Neural cell (in vitro differentiated cells): ENCODE measurements around the gene PRKAB1. TPM values are rescaled to one million over a fixed set of nuclear protein-coding genes. Genes with fewer than 3 reads are reported as not detected.
A peak's percentile ranks its signal among the peaks of the same experiment; 100 is the strongest.

ENCODE experiments used
- H2AFZ ChIP-seq: fragments of 200-600, 300-800 bp; sonication (generic), shearing (Covaris generic); 2 replicates; pipeline ENCODE4 v1.6.0; 2014; ENCODE audit warnings: low read depth, mild to moderate bottlenecking, antibody characterized with exemption, low read length, moderate library complexity
- H3F3A ChIP-seq: fragments of 200-600 bp; shearing (Covaris generic); 2 replicates; pipeline ENCODE4 v1.6.1; 2016; ENCODE audit warnings: mild to moderate bottlenecking, moderate library complexity, mixed read lengths, antibody characterized with exemption, low read length; ENCODE audit not compliant: insufficient read depth, poor library complexity, severe bottlenecking
- H3K27ac ChIP-seq: fragments of 200-600, 300-800 bp; sonication (generic), shearing (Covaris generic); 2 replicates; pipeline ENCODE4 v1.5.1; 2014; ENCODE audit warnings: mild to moderate bottlenecking, low read length, moderate library complexity
- H3K27me3 ChIP-seq: fragments of 300-800, 200-600 bp; sonication (generic), shearing (Covaris generic); 2 replicates; pipeline ENCODE4 v1.6.0; 2014; ENCODE audit warnings: mild to moderate bottlenecking, low read depth, low read length, moderate library complexity; ENCODE audit not compliant: insufficient read depth
- H3K36me3 ChIP-seq: fragments of 300-800, 200-600 bp; sonication (generic), shearing (Covaris generic); 2 replicates; pipeline ENCODE4 v1.5.1; 2014; ENCODE audit warnings: mild to moderate bottlenecking, antibody characterized with exemption, low read length, moderate library complexity; ENCODE audit not compliant: insufficient read depth
- H3K4me2 ChIP-seq: fragments of 300-800, 200-600 bp; sonication (generic), shearing (Covaris generic); 2 replicates; pipeline ENCODE4 v1.6.0; 2014; ENCODE audit warnings: mild to moderate bottlenecking, low read length
- H3K4me3 ChIP-seq: fragments of 300-800, 200-600 bp; sonication (generic), shearing (Covaris generic); 2 replicates; pipeline ENCODE4 v1.5.1; 2014; ENCODE audit warnings: mild to moderate bottlenecking, low read length, moderate library complexity
- H3K79me2 ChIP-seq: fragments of 200-600 bp; shearing (Covaris generic); replicated peaks from 2 replicates; pipeline ENCODE4 v1.6.0; 2014; ENCODE audit warnings: mild to moderate bottlenecking, low read length, moderate library complexity; ENCODE audit not compliant: insufficient read depth
- H3K9ac ChIP-seq: fragments of 300-800, 200-600 bp; sonication (generic), shearing (Covaris generic); 2 replicates; pipeline ENCODE4 v1.6.1; 2016; ENCODE audit warnings: mild to moderate bottlenecking, low read length, mixed read lengths
- H3K9me2 ChIP-seq: fragments of 200-600 bp; shearing (Covaris generic); 2 replicates; pipeline ENCODE4 v1.6.1; 2016; ENCODE audit warnings: mild to moderate bottlenecking, low read length, mixed read lengths; ENCODE audit not compliant: insufficient read depth
- H3K9me3 ChIP-seq: fragments of 200-600, 300-800 bp; sonication (generic), shearing (Covaris generic); 2 replicates; pipeline ENCODE4 v1.6.1; 2016; ENCODE audit warnings: mild to moderate bottlenecking, mixed run types, low read length, moderate library complexity, mixed read lengths
- H4K20me1 ChIP-seq: fragments of 200-600 bp; shearing (Covaris generic); 2 replicates; pipeline ENCODE4 v1.6.1; 2016; ENCODE audit warnings: mild to moderate bottlenecking, mixed run types; ENCODE audit not compliant: insufficient read depth
- EP300 ChIP-seq: fragments of 450-650 bp; conservative IDR thresholded peaks from 2 replicates; pipeline ENCODE4 v1.6.1; 2014; ENCODE audit warnings: antibody characterized with exemption, mild to moderate bottlenecking, moderate library complexity; ENCODE audit not compliant: poor library complexity, severe bottlenecking
- EZH2 ChIP-seq: fragments of 200-600, 300-800 bp; shearing (Covaris generic), sonication (generic); IDR thresholded peaks from 2 replicates; pipeline ENCODE4 v1.6.1; 2014; ENCODE audit warnings: antibody characterized with exemption, low read length, borderline replicate concordance, mild to moderate bottlenecking; ENCODE audit not compliant: insufficient read depth, poor library complexity, severe bottlenecking
- MXI1 ChIP-seq: fragments of 450-650 bp; conservative IDR thresholded peaks from 2 replicates; pipeline ENCODE4 v1.6.1; 2014; ENCODE audit warnings: antibody characterized with exemption, mild to moderate bottlenecking; ENCODE audit not compliant: poor library complexity, severe bottlenecking
- POLR2AphosphoS5 ChIP-seq: IDR thresholded peaks from 2 replicates; pipeline ENCODE4 v1.6.1; 2012
- RAD21 ChIP-seq: fragments of 450-650 bp; conservative IDR thresholded peaks from 2 replicates; pipeline ENCODE4 v1.6.1; 2014; ENCODE audit warnings: antibody characterized with exemption, mild to moderate bottlenecking, moderate library complexity
- SMC3 ChIP-seq: fragments of 450-650 bp; conservative IDR thresholded peaks from 2 replicates; pipeline ENCODE4 v1.6.1; 2014; ENCODE audit warnings: antibody characterized with exemption, mild to moderate bottlenecking, moderate library complexity; ENCODE audit not compliant: poor library complexity
- TAF1 ChIP-seq: IDR thresholded peaks from 2 replicates; pipeline ENCODE4 v1.6.1; 2012; ENCODE audit warnings: low read depth
- polyA plus RNA-seq: library from polyadenylated mRNA; depleted of rRNA; stranded (reverse); fragments of >200 nt; gene quantifications from 2 replicates; pipeline ENCODE4 v1.2.3, GENCODE V29; 2014
- TF ChIP-seq, protein P1 (sequence below): fragments of 450-650 bp; IDR thresholded peaks from 2 replicates; pipeline ENCODE4 v1.5.1; 2014; ENCODE audit warnings: antibody characterized with exemption, mild to moderate bottlenecking, moderate library complexity; ENCODE audit not compliant: poor library complexity, severe bottlenecking
- TF ChIP-seq, protein P2 (sequence below): IDR thresholded peaks from 2 replicates; pipeline ENCODE4 v1.6.1; 2012; ENCODE audit warnings: borderline replicate concordance

PRKAB1 gene
- polyA plus RNA-seq, 1 donor from 2014 or later, result 38.0 TPM

DNA sequence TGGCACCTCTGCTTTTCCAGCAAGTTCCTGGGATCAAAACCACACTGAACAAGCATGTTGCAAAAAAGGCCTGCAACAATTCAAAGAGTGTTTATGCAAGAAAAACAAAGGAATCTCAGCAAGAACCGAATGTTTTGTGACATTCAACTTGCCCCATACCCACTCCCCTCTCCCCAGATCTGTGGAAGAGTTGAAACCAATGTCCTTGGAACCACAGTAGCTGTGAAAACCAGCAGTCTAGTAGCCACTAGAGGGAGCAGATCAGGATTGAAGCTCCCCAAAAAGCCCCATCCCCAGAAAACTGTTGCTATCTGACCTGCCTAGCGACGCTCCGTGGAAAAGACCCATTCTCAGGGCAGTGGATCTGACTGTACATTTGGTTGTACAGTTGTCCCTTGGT is 27.1 kb downstream of the PRKAB1 start:
- Histone ChIP-seq H3F3A (no peaks in the 10 kb centered on the region), H3K36me3 (no peaks in the 10 kb centered on the region), H3K27me3 (no peaks in the 10 kb centered on the region), H3K9me3 (no peaks in the 10 kb centered on the region), H3K79me2 (no peaks in the 10 kb centered on the region), H3K4me2 (no peak overlapping the region), H4K20me1 (no peaks in the 10 kb centered on the region), H3K9me2 (no peaks in the 10 kb centered on the region), H2AFZ (no peak overlapping the region), H3K9ac (no peak overlapping the region), H3K4me3 (no peak overlapping the region), H3K27ac (no peak overlapping the region)
- TF ChIP-seq RAD21, result peak; percentile 29
- no peak for TF ChIP-seq POLR2AphosphoS5
- TF ChIP-seq MXI1, result no peak
- TF ChIP-seq, protein P1, sequence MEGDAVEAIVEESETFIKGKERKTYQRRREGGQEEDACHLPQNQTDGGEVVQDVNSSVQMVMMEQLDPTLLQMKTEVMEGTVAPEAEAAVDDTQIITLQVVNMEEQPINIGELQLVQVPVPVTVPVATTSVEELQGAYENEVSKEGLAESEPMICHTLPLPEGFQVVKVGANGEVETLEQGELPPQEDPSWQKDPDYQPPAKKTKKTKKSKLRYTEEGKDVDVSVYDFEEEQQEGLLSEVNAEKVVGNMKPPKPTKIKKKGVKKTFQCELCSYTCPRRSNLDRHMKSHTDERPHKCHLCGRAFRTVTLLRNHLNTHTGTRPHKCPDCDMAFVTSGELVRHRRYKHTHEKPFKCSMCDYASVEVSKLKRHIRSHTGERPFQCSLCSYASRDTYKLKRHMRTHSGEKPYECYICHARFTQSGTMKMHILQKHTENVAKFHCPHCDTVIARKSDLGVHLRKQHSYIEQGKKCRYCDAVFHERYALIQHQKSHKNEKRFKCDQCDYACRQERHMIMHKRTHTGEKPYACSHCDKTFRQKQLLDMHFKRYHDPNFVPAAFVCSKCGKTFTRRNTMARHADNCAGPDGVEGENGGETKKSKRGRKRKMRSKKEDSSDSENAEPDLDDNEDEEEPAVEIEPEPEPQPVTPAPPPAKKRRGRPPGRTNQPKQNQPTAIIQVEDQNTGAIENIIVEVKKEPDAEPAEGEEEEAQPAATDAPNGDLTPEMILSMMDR, result peak; percentile 53
- no peak for TF ChIP-seq EZH2
- peak; percentile 61 for TF ChIP-seq SMC3
- no peak for TF ChIP-seq TAF1
- TF ChIP-seq EP300, result no peak
- TF ChIP-seq, protein P2, sequence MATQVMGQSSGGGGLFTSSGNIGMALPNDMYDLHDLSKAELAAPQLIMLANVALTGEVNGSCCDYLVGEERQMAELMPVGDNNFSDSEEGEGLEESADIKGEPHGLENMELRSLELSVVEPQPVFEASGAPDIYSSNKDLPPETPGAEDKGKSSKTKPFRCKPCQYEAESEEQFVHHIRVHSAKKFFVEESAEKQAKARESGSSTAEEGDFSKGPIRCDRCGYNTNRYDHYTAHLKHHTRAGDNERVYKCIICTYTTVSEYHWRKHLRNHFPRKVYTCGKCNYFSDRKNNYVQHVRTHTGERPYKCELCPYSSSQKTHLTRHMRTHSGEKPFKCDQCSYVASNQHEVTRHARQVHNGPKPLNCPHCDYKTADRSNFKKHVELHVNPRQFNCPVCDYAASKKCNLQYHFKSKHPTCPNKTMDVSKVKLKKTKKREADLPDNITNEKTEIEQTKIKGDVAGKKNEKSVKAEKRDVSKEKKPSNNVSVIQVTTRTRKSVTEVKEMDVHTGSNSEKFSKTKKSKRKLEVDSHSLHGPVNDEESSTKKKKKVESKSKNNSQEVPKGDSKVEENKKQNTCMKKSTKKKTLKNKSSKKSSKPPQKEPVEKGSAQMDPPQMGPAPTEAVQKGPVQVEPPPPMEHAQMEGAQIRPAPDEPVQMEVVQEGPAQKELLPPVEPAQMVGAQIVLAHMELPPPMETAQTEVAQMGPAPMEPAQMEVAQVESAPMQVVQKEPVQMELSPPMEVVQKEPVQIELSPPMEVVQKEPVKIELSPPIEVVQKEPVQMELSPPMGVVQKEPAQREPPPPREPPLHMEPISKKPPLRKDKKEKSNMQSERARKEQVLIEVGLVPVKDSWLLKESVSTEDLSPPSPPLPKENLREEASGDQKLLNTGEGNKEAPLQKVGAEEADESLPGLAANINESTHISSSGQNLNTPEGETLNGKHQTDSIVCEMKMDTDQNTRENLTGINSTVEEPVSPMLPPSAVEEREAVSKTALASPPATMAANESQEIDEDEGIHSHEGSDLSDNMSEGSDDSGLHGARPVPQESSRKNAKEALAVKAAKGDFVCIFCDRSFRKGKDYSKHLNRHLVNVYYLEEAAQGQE, result no peak

DNA sequence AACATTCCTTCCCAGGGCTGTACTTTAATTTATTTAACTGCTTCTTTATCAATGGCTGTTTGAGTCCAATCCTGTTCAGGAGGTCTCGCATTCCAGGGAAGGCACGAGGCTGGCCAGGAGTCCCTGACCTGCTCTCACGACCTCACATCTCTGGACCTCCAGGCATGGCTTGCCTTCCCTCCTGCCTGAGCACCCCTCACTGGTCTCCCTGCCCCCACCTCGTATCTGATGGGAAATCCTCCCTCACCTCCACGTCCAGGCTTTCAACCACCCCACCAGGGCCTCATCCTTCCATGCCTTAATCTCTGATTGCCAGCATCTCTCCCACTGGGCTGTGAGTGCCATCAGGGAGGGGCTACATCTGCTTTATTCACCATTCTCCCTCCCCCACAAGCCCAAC is 29.0 kb downstream of the PRKAB1 start:
- Histone ChIP-seq H3K27me3 (no peaks in the 10 kb centered on the region), H4K20me1 (no peaks in the 10 kb centered on the region), H2AFZ (no peak overlapping the region), H3K9me3 (no peaks in the 10 kb centered on the region), H3K4me3 (no peak overlapping the region), H3K4me2 (no peak overlapping the region), H3K27ac (no peak overlapping the region), H3F3A (no peaks in the 10 kb centered on the region), H3K9me2 (no peaks in the 10 kb centered on the region), H3K79me2 (no peaks in the 10 kb centered on the region), H3K36me3 (no peaks in the 10 kb centered on the region), H3K9ac (no peak overlapping the region)
- TF ChIP-seq, protein P1, result no peak
- no peak for TF ChIP-seq RAD21
- TF ChIP-seq SMC3, result no peak
- no peak for TF ChIP-seq MXI1
- TF ChIP-seq POLR2AphosphoS5, result no peak
- no peak for TF ChIP-seq EP300
- no peak for TF ChIP-seq TAF1
- TF ChIP-seq, protein P2, result no peak
- no peak for TF ChIP-seq EZH2
